HPDE6-E6E7 (cell line): ENCODE data around the gene DCLRE1C.
"Not testable (repeated sequence)": the region's sequence is repeated elsewhere in the genome, so short reads cannot be mapped to it uniquely, and the experiment has no call there.

Experiments
- DNase-seq: peaks from one replicate; pipeline ENCODE4 v3.0.0; 2011; ENCODE audit warnings: missing footprints; ENCODE audit errors: extremely low spot score

The DCLRE1C gene

GRCh38 chr10:14880229-14880628, 73.7 kb downstream of the DCLRE1C start:
- no peak for DNase-seq

- no peak for DNase-seq
Measured at GRCh38 chr10:14879928-14880193, 74.0 kb downstream of the DCLRE1C start.

GRCh38 chr10:14879124-14879927, 74.6 kb downstream of the DCLRE1C start:
- peak; percentile 0 for DNase-seq

- peak; percentile 78 for DNase-seq
Measured at GRCh38 chr10:14878266-14879123, 75.4 kb downstream of the DCLRE1C start, which contains the start of gene SUV39H2. TSS of gene SUV39H2 (plus strand) at chr10:14878866. CDS start at chr10:14878889, 23 bp downstream.

- no peak for DNase-seq
Measured at GRCh38 chr10:14876764-14877163, 77.1 kb downstream of the DCLRE1C start.

- DNase-seq, result no peak
Measured at GRCh38 chr10:14875941-14876340, 78.0 kb downstream of the DCLRE1C start.

GRCh38 chr10:14873090-14873760, 80.7 kb downstream of the DCLRE1C start:
- no peak for DNase-seq

GRCh38 chr10:14864871-14865270, 89.0 kb downstream of the DCLRE1C start:
- not testable (repeated sequence) for DNase-seq

- DNase-seq, result not testable (repeated sequence)
Measured at GRCh38 chr10:14864466-14864865, 89.4 kb downstream of the DCLRE1C start.

- DNase-seq, result no peak
Measured at GRCh38 chr10:14860791-14861190, 93.1 kb downstream of the DCLRE1C start.

GRCh38 chr10:14859775-14860174, 94.1 kb downstream of the DCLRE1C start:
- DNase-seq, result no peak

- no peak for DNase-seq
Measured at GRCh38 chr10:14859043-14859442, 94.9 kb downstream of the DCLRE1C start.

GRCh38 chr10:14858338-14858960, 95.4 kb downstream of the DCLRE1C start:
- DNase-seq, result no peak

GRCh38 chr10:14855453-14855852, 98.4 kb downstream of the DCLRE1C start:
- DNase-seq, result no peak

GRCh38 chr10:14852236-14852635, 101.7 kb downstream of the DCLRE1C start:
- no peak for DNase-seq
